B cell (primary cell): ENCODE measurements around the gene CERK.

Experiments used
- CTCF ChIP-seq: fragments of 200-600 bp; IDR thresholded peaks from one replicate; pipeline ENCODE4 v1.8.0; 2022; ENCODE audit warnings: antibody characterized with exemption, mild to moderate bottlenecking
- EZH2 ChIP-seq: IDR thresholded peaks from 2 replicates; pipeline ENCODE4 v1.6.1; 2012; ENCODE audit warnings: borderline replicate concordance, low read depth, mild to moderate bottlenecking, moderate library complexity, low read length; ENCODE audit not compliant: insufficient read depth, poor library complexity, severe bottlenecking

DNA sequence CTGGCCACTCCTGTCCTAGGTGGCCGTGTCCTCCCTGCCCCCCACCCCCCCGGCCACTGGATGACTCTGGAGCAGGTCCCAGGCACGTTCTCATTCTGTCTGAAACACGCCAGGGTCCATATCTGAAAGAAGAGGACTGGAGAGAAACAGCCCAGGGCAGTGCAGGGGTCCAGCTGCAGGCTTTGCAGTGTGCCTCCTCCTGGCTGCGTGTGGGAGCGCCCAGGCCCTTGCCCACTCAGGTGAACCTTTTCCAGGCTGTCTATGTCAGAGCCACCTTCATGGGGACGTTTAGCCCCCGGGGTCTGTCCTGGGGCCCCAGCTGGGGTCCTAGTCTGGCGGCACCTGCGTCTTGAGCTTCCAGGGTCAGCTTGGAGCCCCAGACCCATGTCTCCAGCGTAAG, 102.3 kb downstream of the CERK start:
- TF ChIP-seq CTCF (no peak), EZH2 (no peak)
